Measurements from ENCODE around the gene TPPP.

Gene TPPP

DNA sequence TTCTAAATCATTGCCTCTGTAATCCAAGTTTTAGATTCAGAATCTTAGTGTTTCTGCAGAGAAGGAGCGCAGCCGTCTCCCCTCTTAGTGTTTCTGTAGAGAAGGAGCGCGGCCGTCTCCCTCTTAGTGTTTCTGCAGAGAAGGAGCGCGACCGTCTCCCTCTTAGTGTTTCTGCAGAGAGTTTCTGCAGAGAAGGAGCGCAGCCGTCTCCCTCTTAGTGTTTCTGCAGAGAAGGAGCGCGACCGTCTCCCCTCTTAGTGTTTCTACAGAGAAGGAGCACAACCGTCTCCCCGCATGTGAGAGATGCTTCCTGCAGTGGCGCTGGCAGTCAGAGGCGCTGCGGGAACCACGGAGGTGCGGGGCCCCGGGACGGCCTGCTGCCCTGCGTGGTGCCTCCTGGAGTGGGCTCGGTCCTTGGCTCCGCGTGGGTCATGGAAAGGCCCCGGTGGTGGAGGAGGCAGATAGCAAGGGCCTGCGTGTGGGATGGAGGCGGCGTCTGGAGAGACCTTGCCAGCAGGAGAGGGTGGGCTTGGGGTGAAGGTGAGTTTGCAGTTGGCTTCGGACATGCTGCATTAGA is 70.1 kb downstream of the TPPP start:
- Histone ChIP-seq H2AFZ (ENCODE audit: low read depth, low read length) (no peak overlapping the region), H3K4me3 (ENCODE audit: low read length) (no peak overlapping the region), H3K27ac (ENCODE audit: low read length) (no peak overlapping the region), H3K9me3 (ENCODE audit: insufficient read depth, low read length) (no peaks in the 10 kb centered on the region), H3K36me3 (replicated peaks; ENCODE audit: low read depth, low read length) (peaks cover 11% of the 10 kb centered on the region), H3K4me2 (ENCODE audit: low read length) (no peak overlapping the region), H3K79me2 (ENCODE audit: low read length) (no peaks in the 10 kb centered on the region), H3K9ac (ENCODE audit: low read length) (no peak overlapping the region), H4K20me1 (ENCODE audit: insufficient read depth, low read length) (no peaks in the 10 kb centered on the region), H3K4me1 (ENCODE audit: low read length) (no peaks in the 10 kb centered on the region), H3K27me3 (ENCODE audit: low read depth, low read length) (no peaks in the 10 kb centered on the region)
- TF ChIP-seq, protein P1, sequence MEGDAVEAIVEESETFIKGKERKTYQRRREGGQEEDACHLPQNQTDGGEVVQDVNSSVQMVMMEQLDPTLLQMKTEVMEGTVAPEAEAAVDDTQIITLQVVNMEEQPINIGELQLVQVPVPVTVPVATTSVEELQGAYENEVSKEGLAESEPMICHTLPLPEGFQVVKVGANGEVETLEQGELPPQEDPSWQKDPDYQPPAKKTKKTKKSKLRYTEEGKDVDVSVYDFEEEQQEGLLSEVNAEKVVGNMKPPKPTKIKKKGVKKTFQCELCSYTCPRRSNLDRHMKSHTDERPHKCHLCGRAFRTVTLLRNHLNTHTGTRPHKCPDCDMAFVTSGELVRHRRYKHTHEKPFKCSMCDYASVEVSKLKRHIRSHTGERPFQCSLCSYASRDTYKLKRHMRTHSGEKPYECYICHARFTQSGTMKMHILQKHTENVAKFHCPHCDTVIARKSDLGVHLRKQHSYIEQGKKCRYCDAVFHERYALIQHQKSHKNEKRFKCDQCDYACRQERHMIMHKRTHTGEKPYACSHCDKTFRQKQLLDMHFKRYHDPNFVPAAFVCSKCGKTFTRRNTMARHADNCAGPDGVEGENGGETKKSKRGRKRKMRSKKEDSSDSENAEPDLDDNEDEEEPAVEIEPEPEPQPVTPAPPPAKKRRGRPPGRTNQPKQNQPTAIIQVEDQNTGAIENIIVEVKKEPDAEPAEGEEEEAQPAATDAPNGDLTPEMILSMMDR (IDR thresholded peaks at IDR 0.05; ENCODE audit: low read depth, low read length): no peak
- no peak for TF ChIP-seq EZH2phosphoT487 (IDR thresholded peaks at IDR 0.05; ENCODE audit: low read depth)

DNA sequence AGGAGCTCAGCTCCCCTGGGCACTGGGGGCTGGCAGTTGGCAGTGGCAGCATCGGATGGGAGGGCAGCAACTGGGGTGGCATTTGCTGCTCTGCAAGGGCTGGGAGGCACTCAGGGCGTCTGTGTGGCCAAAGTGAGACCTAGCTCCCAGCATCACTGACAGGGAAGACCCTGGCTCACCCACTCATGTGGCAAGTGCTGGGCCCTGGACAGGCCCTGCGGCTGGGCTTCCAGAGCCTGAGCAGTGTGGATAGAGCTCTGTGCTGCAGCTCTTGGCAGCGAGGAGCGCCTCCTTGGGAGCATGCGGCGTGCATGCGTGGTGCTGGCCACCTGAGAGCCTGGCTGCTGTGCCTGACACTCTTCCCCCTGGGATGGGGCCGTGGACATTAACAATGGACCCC is 70.8 kb downstream of the TPPP start:
- no peak overlapping the region for H3K27ac ChIP-seq (ENCODE audit: low read length)
- H3K9me3 ChIP-seq (ENCODE audit: insufficient read depth, low read length): no peaks in the 10 kb centered on the region
- no peak overlapping the region for H3K9ac ChIP-seq (ENCODE audit: low read length)
- H3K4me3 ChIP-seq (ENCODE audit: low read length): no peak overlapping the region
- no peak overlapping the region for H3K4me2 ChIP-seq (ENCODE audit: low read length)
- peaks cover 1% of the 10 kb centered on the region; the same call in 1 of the 2 replicates for H3K79me2 ChIP-seq (ENCODE audit: low read length)
- H3K36me3 ChIP-seq (replicated peaks; ENCODE audit: low read depth, low read length): peaks cover 7% of the 10 kb centered on the region
- no peak overlapping the region for H2AFZ ChIP-seq (ENCODE audit: low read depth, low read length)
- H4K20me1 ChIP-seq (ENCODE audit: insufficient read depth, low read length): no peaks in the 10 kb centered on the region
- no peak for TF ChIP-seq EZH2phosphoT487 (IDR thresholded peaks at IDR 0.05; ENCODE audit: low read depth)
- TF ChIP-seq, protein P1 (IDR thresholded peaks at IDR 0.05; ENCODE audit: low read depth, low read length): no peak
- no peaks in the 10 kb centered on the region for H3K4me1 ChIP-seq (ENCODE audit: low read length)
- H3K27me3 ChIP-seq (ENCODE audit: low read depth, low read length): no peaks in the 10 kb centered on the region

- no peak for TF ChIP-seq EZH2phosphoT487 (IDR thresholded peaks at IDR 0.05; ENCODE audit: low read depth)
- TF ChIP-seq, protein P1 (IDR thresholded peaks at IDR 0.05; ENCODE audit: low read depth, low read length): no peak
- peaks cover 9% of the 10 kb centered on the region for H3K36me3 ChIP-seq (replicated peaks; ENCODE audit: low read depth, low read length)
Measured at GRCh38 chr5:621341-621761, 71.8 kb downstream of the TPPP start.

GRCh38 chr5:620586-621180 is 72.5 kb downstream of the TPPP start:
- H2AFZ ChIP-seq (ENCODE audit: low read depth, low read length): no peak overlapping the region
- peaks cover 18% of the 10 kb centered on the region for H3K79me2 ChIP-seq (ENCODE audit: low read length)
- H3K4me2 ChIP-seq (ENCODE audit: low read length): no peak overlapping the region
- H4K20me1 ChIP-seq (ENCODE audit: insufficient read depth, low read length): no peaks in the 10 kb centered on the region
- H3K9me3 ChIP-seq (ENCODE audit: insufficient read depth, low read length): no peaks in the 10 kb centered on the region
- peaks cover 12% of the 10 kb centered on the region for H3K36me3 ChIP-seq (replicated peaks; ENCODE audit: low read depth, low read length)
- TF ChIP-seq, protein P1 (IDR thresholded peaks at IDR 0.05; ENCODE audit: low read depth, low read length): no peak
- TF ChIP-seq EZH2phosphoT487 (IDR thresholded peaks at IDR 0.05; ENCODE audit: low read depth): no peak
- no peaks in the 10 kb centered on the region for H3K27me3 ChIP-seq (ENCODE audit: low read depth, low read length)
- no peak overlapping the region for H3K27ac ChIP-seq (ENCODE audit: low read length)
- H3K9ac ChIP-seq (ENCODE audit: low read length): no peak overlapping the region
- no peak overlapping the region for H3K4me3 ChIP-seq (ENCODE audit: low read length)
- no peaks in the 10 kb centered on the region for H3K4me1 ChIP-seq (ENCODE audit: low read length)

More at GRCh38 chr5:621341-621761, 71.8 kb downstream of the TPPP start:
- no peak overlapping the region for H3K27ac ChIP-seq (ENCODE audit: low read length)
- no peaks in the 10 kb centered on the region for H4K20me1 ChIP-seq (ENCODE audit: insufficient read depth, low read length)
- H3K27me3 ChIP-seq (ENCODE audit: low read depth, low read length): no peaks in the 10 kb centered on the region
- no peak overlapping the region for H3K4me3 ChIP-seq (ENCODE audit: low read length)
- no peaks in the 10 kb centered on the region for H3K4me1 ChIP-seq (ENCODE audit: low read length)
- H3K4me2 ChIP-seq (ENCODE audit: low read length): no peak overlapping the region
- H3K9me3 ChIP-seq (ENCODE audit: insufficient read depth, low read length): no peaks in the 10 kb centered on the region
- peaks cover 11% of the 10 kb centered on the region for H3K79me2 ChIP-seq (ENCODE audit: low read length)
- no peak overlapping the region for H3K9ac ChIP-seq (ENCODE audit: low read length)
- H2AFZ ChIP-seq (ENCODE audit: low read depth, low read length): no peak overlapping the region

Measured in OCI-LY3 (cell line).